Glutamatergic neuron (in vitro differentiated cells): ENCODE data around the gene SDF4. TPM values are rescaled to one million over a fixed set of nuclear protein-coding genes. Genes with fewer than 3 reads are reported as not detected.

Experiments used
- DNase-seq: peaks from one replicate; pipeline ENCODE4 v3.0.0; 2022
- H3K27ac Mint-ChIP-seq: one replicate; pipeline ENCODE4 v1.8.0; 2020; ENCODE audit warnings: mild to moderate bottlenecking, mixed read lengths, inconsistent platforms; ENCODE audit not compliant: unreplicated experiment
- H3K27me3 Mint-ChIP-seq: one replicate; pipeline ENCODE4 v1.8.0; 2020; ENCODE audit warnings: mild to moderate bottlenecking, moderate library complexity, mixed read lengths, inconsistent platforms; ENCODE audit not compliant: unreplicated experiment
- H3K36me3 Mint-ChIP-seq: one replicate; pipeline ENCODE4 v1.8.0; 2020; ENCODE audit warnings: mild to moderate bottlenecking, mixed read lengths, inconsistent platforms; ENCODE audit not compliant: unreplicated experiment
- H3K4me1 Mint-ChIP-seq: one replicate; pipeline ENCODE4 v1.8.0; 2020; ENCODE audit warnings: mild to moderate bottlenecking, low read depth, mixed read lengths, inconsistent platforms; ENCODE audit not compliant: unreplicated experiment
- H3K4me3 Mint-ChIP-seq: one replicate; pipeline ENCODE4 v1.8.0; 2020; ENCODE audit warnings: mild to moderate bottlenecking, mixed read lengths, inconsistent platforms; ENCODE audit not compliant: unreplicated experiment
- H3K9me3 Mint-ChIP-seq: one replicate; pipeline ENCODE4 v1.8.0; 2020; ENCODE audit warnings: mild to moderate bottlenecking, moderate library complexity, mixed read lengths, inconsistent platforms; ENCODE audit not compliant: unreplicated experiment
- total RNA-seq: library from RNA; stranded (reverse); fragmentation: NEBNext Ultra II Directional; extraction: Animal tissue kit (Norgen Biotek cat#: 25700); gene quantifications from one replicate; pipeline ENCODE4 v1.2.1, GENCODE V29; 2021; ENCODE audit not compliant: unreplicated experiment
- TF ChIP-seq, protein P1 (sequence below): fragments of 200-600 bp; sonication (generic); IDR thresholded peaks from one replicate; pipeline ENCODE4 v1.5.0; 2021; ENCODE audit not compliant: partially characterized antibody, unreplicated experiment

Gene SDF4
- total RNA-seq, 1 donor from 2014 or later: 89.2 TPM

DNA sequence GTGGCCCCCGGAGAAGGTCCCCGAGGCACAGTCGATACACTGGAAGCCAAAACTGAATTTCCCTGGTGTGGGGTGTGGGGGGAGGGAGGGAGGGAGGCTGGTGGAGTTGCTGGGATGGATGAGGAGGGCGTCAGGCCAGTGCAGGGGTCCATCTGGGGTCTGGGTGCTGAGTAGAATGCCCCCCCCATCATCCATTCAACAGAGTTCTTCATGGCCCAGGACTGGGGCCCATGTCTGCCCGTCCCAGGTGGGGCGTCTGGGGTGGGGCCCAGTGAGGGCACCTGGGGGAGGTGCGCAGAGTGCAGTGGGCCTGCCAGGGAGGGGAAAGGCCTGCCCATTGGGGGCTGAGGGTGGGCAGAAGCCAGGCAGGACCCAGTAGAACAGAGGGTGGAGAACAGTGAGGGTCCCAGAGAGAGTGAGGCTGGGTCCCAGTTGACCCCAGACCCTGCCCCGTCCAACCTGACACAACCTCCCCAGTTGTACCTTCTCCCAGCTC, 27.3 kb downstream of the SDF4 start:
- Mint-ChIP-seq H3K4me1 (peaks cover 5% of the 10 kb centered on the region), H3K4me3 (no peak overlapping the region), H3K9me3 (peaks cover 5% of the 10 kb centered on the region), H3K36me3 (no peaks in the 10 kb centered on the region), H3K27me3 (peaks cover 6% of the 10 kb centered on the region), H3K27ac (no peak overlapping the region)
- peak; percentile 16 for DNase-seq
- TF ChIP-seq, protein P1, sequence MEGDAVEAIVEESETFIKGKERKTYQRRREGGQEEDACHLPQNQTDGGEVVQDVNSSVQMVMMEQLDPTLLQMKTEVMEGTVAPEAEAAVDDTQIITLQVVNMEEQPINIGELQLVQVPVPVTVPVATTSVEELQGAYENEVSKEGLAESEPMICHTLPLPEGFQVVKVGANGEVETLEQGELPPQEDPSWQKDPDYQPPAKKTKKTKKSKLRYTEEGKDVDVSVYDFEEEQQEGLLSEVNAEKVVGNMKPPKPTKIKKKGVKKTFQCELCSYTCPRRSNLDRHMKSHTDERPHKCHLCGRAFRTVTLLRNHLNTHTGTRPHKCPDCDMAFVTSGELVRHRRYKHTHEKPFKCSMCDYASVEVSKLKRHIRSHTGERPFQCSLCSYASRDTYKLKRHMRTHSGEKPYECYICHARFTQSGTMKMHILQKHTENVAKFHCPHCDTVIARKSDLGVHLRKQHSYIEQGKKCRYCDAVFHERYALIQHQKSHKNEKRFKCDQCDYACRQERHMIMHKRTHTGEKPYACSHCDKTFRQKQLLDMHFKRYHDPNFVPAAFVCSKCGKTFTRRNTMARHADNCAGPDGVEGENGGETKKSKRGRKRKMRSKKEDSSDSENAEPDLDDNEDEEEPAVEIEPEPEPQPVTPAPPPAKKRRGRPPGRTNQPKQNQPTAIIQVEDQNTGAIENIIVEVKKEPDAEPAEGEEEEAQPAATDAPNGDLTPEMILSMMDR: no peak

DNA sequence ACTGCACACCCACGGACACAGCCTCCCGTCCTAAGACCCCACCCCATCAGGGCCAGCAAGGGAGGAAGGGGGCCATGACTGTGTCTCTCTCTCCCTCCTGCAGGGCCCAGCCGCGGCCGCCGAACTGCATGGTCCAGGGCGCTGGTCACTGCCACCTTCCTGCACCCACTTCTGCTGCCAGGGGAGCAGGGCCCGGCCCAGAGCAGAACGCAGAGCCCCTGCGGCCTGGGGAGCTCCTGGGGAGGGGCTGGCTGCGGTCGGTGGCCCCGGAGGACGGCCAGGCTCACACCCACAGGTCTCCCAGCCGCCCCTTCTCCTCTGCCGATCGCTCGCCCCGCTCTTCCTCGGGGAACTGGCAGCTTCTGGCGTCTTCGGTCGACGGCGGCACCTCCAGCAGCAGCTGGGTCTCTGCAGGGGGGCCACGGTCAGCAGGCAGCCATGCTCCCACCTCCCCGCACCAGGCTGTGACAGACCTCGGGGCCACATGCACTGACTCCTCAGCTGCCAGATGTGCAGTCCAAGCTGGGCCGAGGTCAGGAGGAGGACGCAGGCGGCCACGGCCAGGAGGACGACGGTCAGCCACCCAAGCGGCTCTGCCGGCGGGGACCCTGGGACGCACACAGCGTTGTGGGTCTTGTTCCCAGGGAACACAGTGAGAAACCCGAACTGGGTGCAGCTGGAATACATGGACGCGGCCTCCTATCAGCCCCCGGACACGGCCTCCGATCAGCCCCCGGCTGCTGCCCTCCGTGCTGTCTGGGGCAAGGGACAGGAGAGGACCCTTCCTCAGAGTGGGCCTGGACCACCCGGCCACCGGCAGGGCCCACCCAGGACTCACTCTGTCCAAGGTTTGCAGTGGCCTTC, 28.0 kb downstream of the SDF4 start:
- Mint-ChIP-seq H3K4me1 (peaks cover 4% of the 10 kb centered on the region), H3K4me3 (no peak overlapping the region), H3K27me3 (peaks cover 6% of the 10 kb centered on the region), H3K9me3 (peaks cover 5% of the 10 kb centered on the region), H3K27ac (no peak overlapping the region), H3K36me3 (no peaks in the 10 kb centered on the region)
- DNase-seq: peak; percentile 20
- TF ChIP-seq, protein P1: no peak

DNA sequence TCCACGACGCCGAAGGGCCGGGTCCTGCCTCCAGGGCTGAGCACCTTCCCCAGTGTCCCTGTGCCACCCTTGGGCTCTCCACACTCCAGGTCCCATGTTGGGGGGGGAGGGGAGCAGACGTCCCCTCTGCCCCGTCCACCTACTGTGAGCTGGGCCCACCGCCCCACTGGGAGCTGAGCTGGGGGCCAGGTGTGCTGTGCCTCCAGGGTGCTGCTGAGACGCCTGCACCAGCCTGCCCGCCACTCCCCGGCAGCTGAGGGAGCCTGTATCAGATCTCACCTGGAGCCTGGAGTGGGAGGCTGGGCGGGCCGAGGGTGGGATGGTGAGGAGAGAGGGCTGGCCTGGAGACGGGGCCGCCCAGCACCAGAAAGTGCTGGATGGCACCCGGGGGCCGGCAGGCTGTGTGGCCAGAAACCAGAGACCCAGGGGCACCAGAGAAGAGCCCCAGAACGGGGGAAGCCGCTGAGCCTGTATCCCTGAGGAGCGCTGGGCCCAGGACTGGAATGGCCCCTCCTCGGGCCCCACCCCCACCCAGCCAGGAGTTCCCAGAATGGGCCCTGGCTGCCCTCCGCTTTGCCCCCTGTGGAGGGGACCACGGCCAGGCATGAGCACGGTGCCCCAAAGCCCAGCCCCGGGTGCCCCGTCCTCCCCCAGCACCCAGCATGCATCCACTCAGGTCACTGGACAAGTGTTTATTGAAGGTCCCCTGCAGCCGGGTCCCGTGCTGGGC, 28.8 kb downstream of the SDF4 start:
- Mint-ChIP-seq H3K36me3 (no peaks in the 10 kb centered on the region), H3K4me3 (no peak overlapping the region)

DNA sequence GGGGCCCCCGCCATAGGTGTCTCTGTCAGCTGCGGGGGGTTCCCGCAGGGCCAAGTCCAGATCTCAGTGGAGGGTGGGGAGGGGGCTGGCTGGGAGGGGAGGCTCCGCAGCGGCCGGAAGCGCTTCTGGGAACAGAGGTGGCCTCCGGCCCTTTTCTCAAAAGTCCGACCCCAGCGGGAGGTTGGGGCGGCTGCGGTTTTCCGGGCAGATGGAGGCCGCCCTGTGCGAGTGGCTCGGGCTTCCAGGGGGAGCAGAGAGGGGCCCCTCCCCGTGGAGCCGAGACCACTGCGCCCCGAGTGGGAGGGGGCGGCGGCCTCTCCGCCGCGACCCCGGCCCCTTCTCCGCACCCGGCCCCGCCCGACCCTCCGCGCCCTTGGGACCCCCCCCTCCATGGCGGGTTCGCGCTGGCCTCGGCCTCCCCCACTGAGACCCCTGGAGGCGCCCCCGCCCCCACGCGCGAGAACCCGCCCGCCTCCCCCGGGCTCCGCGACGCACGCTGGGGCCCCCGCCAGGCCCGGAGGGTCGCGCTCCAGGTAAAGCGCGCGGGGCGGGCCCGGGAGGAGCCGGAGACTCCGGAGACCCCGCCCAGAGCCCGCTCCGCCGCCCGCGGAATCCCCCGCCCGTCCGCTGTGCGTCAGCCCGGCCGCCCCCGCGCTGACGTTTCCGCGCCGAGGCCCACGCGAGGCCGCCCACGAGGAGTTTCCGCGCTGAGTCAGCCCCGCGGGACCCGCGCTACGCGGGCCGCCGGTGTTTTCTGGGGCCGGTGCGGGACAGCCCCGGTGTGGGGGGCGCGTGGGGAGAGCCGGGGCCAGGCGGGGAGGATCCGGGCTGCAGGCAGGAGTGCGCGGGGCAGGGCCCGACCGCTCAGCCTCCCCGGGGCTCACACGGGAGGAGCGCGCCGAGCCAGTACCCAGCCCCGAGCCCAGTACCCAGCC, 30.7 kb downstream of the SDF4 start:
- Mint-ChIP-seq H3K4me3 (no peak overlapping the region), H3K4me1 (no peaks in the 10 kb centered on the region), H3K27ac (no peak overlapping the region), H3K27me3 (peaks cover 6% of the 10 kb centered on the region), H3K9me3 (peaks cover 2% of the 10 kb centered on the region), H3K36me3 (peaks cover 3% of the 10 kb centered on the region)
- TF ChIP-seq, protein P1: no peak
- peak; percentile 50 for DNase-seq

More for the DNA sequence above, 28.8 kb downstream of the SDF4 start:
- Mint-ChIP-seq H3K9me3 (peaks cover 3% of the 10 kb centered on the region), H3K27me3 (peaks cover 4% of the 10 kb centered on the region), H3K4me1 (peaks cover 1% of the 10 kb centered on the region), H3K27ac (no peak overlapping the region)
- peak; percentile 19 for DNase-seq
- TF ChIP-seq, protein P1: no peak
